ENCODE data around the gene B3GALNT1. TPM values are rescaled to one million over a fixed set of nuclear protein-coding genes. Genes with fewer than 3 reads are reported as not detected.

B3GALNT1 gene
- polyA plus RNA-seq (2011; rRNA removed) (0.14 and 0.36 TPM in 2 replicates), polyA plus RNA-seq (2017; fragmentation: RNase III; extraction: RNeasy Plus Mini Kit Qiagen cat#74134 plus additional on column Dnase treatment) (0.05 to 0.17 TPM (median 0.13 TPM) in 3 replicates), polyA minus RNA-seq (2011; rRNA and poly(A)+ RNA removed) (0.33 TPM in 1 of 2 replicates, not detected in the other)
- polyA plus RNA-seq (2012; cell fraction: cytosol; rRNA removed), result 0.09 and 0.22 TPM in 2 replicates
- 0.12 and 0.28 TPM in 2 replicates for polyA plus RNA-seq (2012; cell fraction: nucleus; rRNA removed)

- H3K27ac ChIP-seq, result peak within 1 kb of the TSS in 1 of 2 experiments; percentile 53; a peak in 2 of 6 replicates
- no peak for TF ChIP-seq MAZ (IDR thresholded peaks at IDR 0.05; ENCODE audit: borderline replicate concordance, low read depth, low read length)
- TF ChIP-seq JUNB (IDR thresholded peaks at IDR 0.05), result no peak
- TF ChIP-seq PHF8 (IDR thresholded peaks at IDR 0.05; ENCODE audit: borderline replicate concordance, low read depth), result no peak
- TF ChIP-seq RCOR1 (IDR thresholded peaks at IDR 0.05; ENCODE audit: low read depth, low read length), result no peak
- no peak for TF ChIP-seq HOXA7 (CRISPR knock-in tag; IDR thresholded peaks at IDR 0.05)
- TF ChIP-seq BHLHE40 (IDR thresholded peaks at IDR 0.05; ENCODE audit: low read depth, low read length), result no peak
- no peak for TF ChIP-seq KDM5A (IDR thresholded peaks at IDR 0.05)
- no peak for TF ChIP-seq ZC3H11A (IDR thresholded peaks at IDR 0.05)
- no peak for TF ChIP-seq SREBF2 (IDR thresholded peaks at IDR 0.05)
- TF ChIP-seq TFCP2L1 (CRISPR knock-in tag; IDR thresholded peaks at IDR 0.05), result no peak
- TF ChIP-seq RNF2 (IDR thresholded peaks at IDR 0.05; ENCODE audit: borderline replicate concordance, low read depth), result no peak
- no peak for TF ChIP-seq POLR2A (IDR thresholded peaks at IDR 0.05; ENCODE audit: low read length)
- no peak for TF ChIP-seq EHMT2 (IDR thresholded peaks at IDR 0.05; ENCODE audit: low read depth)
- TF ChIP-seq FOSB (CRISPR knock-in tag; IDR thresholded peaks at IDR 0.05), result no peak
- TF ChIP-seq NPAS2 (CRISPR knock-in tag; IDR thresholded peaks at IDR 0.05; ENCODE audit: borderline replicate concordance), result no peak
- TF ChIP-seq RFX5 (IDR thresholded peaks at IDR 0.05), result no peak
- no peaks in the 10 kb centered on the region for H3K9me3 ChIP-seq
- ATAC-seq, result peak; percentile 52 to 77; a peak in 5 of 6 replicates
- peak within 1 kb of the TSS; percentile 79 for H3K4me2 ChIP-seq
- ChIA-PET POLR2A (no interaction called here), CTCF (no interaction called here)
- peak within 1 kb of the TSS; percentile 44 for H3K4me3 ChIP-seq
- FAIRE-seq, result no peak
- 60% methylated on average over 56 of the region's 97 CpGs for WGBS (ENCODE audit: missing lambda C conversion rate)
- no peaks in the 10 kb centered on the region for H3K4me1 ChIP-seq
- DNase-seq (ENCODE audit: low read depth in 1 of 2, low spot score in 1 of 2), result peak; percentile 4
Measured at GRCh38 chr3:161104561-161105551, at the start of gene B3GALNT1. Gene B3GALNT1 (minus strand): TSS chr3:161105349. CDS start chr3:161086754, 18,595 bp downstream.

- DNase-seq (ENCODE audit: low read depth in 1 of 2, low spot score in 1 of 2), result no peak
- 4% methylated on average over 3 of the region's 3 CpGs for WGBS (ENCODE audit: missing lambda C conversion rate)
- CTCF ChIA-PET, result no interaction called here
Measured at GRCh38 chr3:161153480-161153879, 48.3 kb upstream of the B3GALNT1 start.

More at GRCh38 chr3:161153480-161153879, 48.3 kb upstream of the B3GALNT1 start:
- Histone ChIP-seq H3K4me2 (no peak overlapping the region), H3K4me1 (no peaks in the 10 kb centered on the region), H3K9me3 (no peaks in the 10 kb centered on the region), H3K4me3 (no peak overlapping the region), H3K27ac (no peak overlapping the region)
- FAIRE-seq, result no peak
- TF ChIP-seq NR3C1 (IDR thresholded peaks at IDR 0.05), result no peak
- TF ChIP-seq REST (IDR thresholded peaks at IDR 0.05), result no peak
- TF ChIP-seq TFCP2L1 (CRISPR knock-in tag; IDR thresholded peaks at IDR 0.05), result no peak
- no peak for TF ChIP-seq KDM1A (IDR thresholded peaks at IDR 0.05; ENCODE audit: low read depth)
- no peak for TF ChIP-seq TP53 (CRISPR knock-in tag; IDR thresholded peaks at IDR 0.05)
- no peak for TF ChIP-seq RFX5 (IDR thresholded peaks at IDR 0.05)
- no peak for TF ChIP-seq SMC3 (IDR thresholded peaks at IDR 0.05)
- no peak for TF ChIP-seq FOXS1 (CRISPR knock-in tag; IDR thresholded peaks at IDR 0.05)
- no peak for TF ChIP-seq HEYL (CRISPR knock-in tag; IDR thresholded peaks at IDR 0.05)
- no peak for TF ChIP-seq ESRRA (IDR thresholded peaks at IDR 0.05; ENCODE audit: borderline replicate concordance, low read length)
- TF ChIP-seq EP300 (IDR thresholded peaks at IDR 0.05), result no peak
- no peak for TF ChIP-seq HOXB5 (CRISPR knock-in tag; IDR thresholded peaks at IDR 0.05)
- TF ChIP-seq CHD2 (IDR thresholded peaks at IDR 0.05; ENCODE audit: low read length, partially characterized antibody), result no peak
- TF ChIP-seq KDM5A (IDR thresholded peaks at IDR 0.05), result no peak
- no peak for TF ChIP-seq BCL3 (IDR thresholded peaks at IDR 0.05)
- no peak for TF ChIP-seq HMGXB4 (CRISPR knock-in tag; IDR thresholded peaks at IDR 0.05; ENCODE audit: borderline replicate concordance)
- no peak for TF ChIP-seq EHMT2 (IDR thresholded peaks at IDR 0.05; ENCODE audit: low read depth)
- POLR2A ChIA-PET, result no interaction called here
- ATAC-seq, result no peak

Measured in A549 (cell line).